ENCODE data around the gene LPCAT1. TPM values are rescaled to one million over a fixed set of nuclear protein-coding genes. Genes with fewer than 3 reads are reported as not detected.

The LPCAT1 gene
- total RNA-seq, 1 experiment from 2014 or later = 47.5 TPM

DNA sequence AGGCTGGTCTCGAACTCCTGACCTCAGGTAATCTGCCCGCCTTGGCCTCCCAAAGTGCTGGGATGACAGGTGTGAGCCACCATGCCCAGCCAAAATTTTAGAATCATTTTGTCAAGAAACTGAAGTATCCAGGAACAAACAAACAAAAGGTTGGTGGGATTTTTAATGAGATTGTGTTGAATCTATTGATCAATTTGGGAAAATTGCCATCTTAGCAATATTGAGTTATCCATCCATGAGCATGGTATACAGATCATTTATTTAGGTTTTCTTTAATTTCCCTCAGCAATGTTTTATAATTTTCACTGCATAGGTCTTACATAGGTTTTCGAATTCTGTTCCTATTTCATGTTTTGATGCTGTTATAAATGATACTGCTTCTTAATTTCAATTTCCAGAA, 5.7 kb upstream of the LPCAT1 start:
- in situ Hi-C loops (cut with HindIII; ENCODE audit: low pct_unique_long_range_greater_than_20kb, low sequenced_read_pairs) = no loop called here
- no peak for DNase-seq (ENCODE audit: low read depth, low spot score)

DNA sequence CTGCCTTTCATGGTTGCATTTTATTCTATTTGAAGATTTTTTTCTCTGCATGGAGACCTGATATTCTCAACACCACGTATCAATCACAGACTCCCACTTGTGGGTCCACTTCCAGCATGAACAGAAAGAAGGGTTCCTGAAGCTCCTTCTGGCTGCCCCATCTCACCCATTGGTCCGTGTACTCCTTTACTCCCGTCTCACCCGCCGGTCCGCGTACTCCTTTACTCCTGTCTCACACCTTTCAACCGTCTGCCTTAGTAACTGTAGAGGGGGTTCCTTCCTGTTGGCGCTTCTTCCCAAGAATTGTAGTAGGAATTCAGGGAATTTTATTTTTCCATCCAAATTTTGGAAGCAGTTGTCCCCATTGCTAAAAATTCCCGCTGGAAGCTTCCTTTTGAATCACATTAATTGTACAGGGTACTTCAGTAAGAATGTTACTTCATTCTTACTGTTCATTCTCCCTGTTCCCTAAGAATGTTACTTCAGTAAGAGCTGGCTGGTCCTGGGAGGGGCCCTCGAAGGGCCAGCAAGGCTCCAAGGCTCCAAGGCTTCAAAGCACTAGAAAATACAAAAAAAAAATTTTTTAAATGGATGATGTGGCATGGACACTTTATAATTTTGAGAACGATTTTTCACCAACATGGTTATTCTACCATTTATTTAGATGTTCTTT, 3.9 kb upstream of the LPCAT1 start:
- in situ Hi-C loops (cut with HindIII; ENCODE audit: low pct_unique_long_range_greater_than_20kb, low sequenced_read_pairs) = no loop called here
- no peak for DNase-seq (ENCODE audit: low read depth, low spot score)

DNA sequence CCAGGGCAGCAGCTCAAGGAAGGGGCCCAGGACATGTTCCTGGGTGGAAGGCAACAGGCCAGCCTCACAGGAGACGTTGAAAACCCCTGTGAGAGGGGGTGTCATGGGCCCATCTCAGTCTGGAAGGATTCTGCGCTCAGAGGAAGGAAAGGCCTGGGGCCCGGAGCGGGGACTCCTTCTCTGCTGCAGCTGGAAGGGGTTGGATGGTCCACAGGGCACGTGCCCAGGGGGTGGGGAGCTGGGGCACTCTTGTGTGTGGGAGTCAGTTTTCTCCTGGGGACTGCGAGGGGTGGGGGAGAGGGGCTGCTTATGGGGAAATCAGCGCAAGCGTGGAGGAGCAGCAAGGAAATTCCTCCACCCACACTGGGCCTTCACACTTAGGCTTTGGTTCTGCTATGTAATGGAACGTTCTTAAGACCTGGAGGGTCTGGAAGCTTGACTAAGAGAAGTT, 2.9 kb upstream of the LPCAT1 start:
- no peak for DNase-seq (ENCODE audit: low read depth, low spot score)
- in situ Hi-C loops (cut with HindIII; ENCODE audit: low pct_unique_long_range_greater_than_20kb, low sequenced_read_pairs) = no loop called here

DNA sequence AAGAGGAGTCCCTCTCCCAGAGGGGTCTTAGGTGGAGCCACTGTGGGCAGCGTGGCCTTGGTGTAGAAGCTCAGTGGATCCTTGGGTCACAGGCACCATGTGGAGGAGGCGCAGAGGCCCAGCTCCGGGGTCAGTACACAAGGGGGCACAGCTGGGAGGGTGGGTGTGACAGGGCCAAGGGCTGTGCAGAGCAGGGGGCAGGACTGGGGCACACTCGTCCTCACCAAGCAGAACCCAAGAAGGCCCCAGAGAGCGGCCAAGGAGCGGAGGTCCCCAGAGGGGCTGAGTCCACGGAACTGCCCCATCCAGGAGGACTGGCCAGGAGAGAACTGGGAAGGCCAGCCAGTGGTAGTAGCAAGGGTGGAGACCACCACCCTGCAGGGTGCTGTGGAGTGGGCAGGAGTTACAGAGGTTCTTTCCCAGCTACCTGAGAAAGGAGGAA, 2.5 kb upstream of the LPCAT1 start:
- in situ Hi-C loops (cut with HindIII; ENCODE audit: low pct_unique_long_range_greater_than_20kb, low sequenced_read_pairs) = no loop called here
- no peak for DNase-seq (ENCODE audit: low read depth, low spot score)

DNA sequence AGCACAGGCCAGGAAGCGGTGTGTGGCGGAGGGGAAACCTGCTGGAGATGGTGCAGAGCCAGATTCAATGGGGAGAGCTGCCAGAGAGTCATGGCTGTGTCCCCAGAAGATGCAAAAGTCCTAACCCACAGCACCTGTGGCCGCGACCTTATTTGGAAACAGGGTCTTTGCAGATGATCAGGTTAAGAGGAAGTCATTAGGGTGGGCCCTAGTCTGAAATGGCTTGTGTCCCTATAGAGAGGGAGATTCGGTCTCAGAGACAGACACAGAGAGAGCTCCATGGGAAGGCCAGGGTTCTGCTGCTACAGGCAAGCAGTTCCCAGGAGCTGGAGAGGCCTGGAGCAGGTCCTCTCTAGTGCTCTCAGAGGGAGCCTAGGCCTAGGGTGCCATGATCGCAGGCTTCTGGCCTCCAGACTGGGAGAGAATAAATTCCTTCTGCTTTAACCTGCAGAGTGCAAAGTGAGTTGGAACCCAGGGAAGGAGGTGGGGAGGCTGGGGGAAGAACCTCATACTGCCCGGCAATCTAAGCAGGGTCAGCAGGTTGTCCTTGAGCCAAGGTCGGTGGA, 1.9 kb upstream of the LPCAT1 start:
- DNase-seq (ENCODE audit: low read depth, low spot score) = no peak
- in situ Hi-C loops (cut with HindIII; ENCODE audit: low pct_unique_long_range_greater_than_20kb, low sequenced_read_pairs) = no loop called here

DNA sequence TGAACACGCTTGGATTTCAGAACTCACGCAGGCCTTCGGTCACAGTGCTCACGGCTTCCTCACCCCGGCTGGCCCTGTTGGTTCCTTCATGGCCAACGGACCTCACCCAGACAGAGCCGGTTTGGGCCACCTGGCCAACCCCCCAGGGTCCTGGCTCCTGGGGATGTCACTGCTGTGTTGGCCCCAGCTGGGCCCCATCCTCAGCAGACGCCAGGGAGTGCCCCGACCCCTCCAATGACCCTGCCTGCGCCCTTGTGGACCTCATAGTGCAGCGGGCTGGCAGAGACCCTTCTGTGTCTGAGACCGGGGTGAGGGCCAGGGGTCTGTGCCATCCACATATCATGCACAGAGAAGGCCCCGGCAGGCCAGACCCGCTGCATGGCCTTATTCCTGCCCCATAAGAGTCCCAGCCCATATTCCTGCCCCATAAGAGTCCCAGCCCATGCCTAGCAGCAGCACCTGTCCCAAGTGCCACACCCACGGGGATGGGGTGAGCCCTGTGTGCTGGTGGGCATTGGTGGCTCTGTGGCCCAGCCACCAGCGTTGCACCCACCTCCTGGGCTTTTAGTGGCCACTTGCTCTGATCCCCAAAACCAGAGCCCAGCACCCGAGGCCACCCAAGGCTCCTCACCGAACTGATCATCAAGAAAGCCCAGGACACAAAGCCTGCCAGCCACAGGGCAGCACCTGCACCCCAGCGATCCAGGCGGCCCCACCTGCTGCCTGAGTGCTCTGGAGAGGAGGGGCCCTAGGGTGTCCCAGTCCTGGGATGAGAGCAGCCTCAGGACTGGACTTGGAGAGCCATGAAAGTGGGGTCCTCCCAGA, 1.3 kb upstream of the LPCAT1 start:
- DNase-seq (ENCODE audit: low read depth, low spot score) = no peak
- in situ Hi-C loops (cut with HindIII; ENCODE audit: low pct_unique_long_range_greater_than_20kb, low sequenced_read_pairs) = no loop called here

DNA sequence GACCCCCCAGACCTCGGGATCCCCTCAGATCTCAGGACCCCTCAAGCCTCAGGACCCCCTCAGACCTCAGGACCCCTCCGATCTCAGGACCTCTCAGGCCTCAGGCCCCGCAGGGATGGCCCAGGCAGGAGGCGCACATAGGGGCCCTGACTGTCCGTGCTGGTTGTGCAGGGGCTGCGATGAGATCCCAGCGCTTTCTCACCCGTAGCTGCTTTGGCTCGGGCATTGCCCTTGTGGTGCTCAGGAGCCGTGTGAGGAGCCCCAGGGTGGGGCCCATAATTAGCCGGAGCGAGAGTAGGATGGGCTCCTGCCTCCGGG, 680 bp upstream of the LPCAT1 start:
- in situ Hi-C loops (cut with HindIII; ENCODE audit: low pct_unique_long_range_greater_than_20kb, low sequenced_read_pairs) = no loop called here
- DNase-seq (ENCODE audit: low read depth, low spot score) = no peak

GRCh38 chr5:1523480-1523792, 324 bp downstream of the LPCAT1 start:
- in situ Hi-C loops (cut with HindIII; ENCODE audit: low pct_unique_long_range_greater_than_20kb, low sequenced_read_pairs) = no loop called here
- no peak for DNase-seq (ENCODE audit: low read depth, low spot score)

- no peak for DNase-seq (ENCODE audit: low read depth, low spot score)
- in situ Hi-C loops (cut with HindIII; ENCODE audit: low pct_unique_long_range_greater_than_20kb, low sequenced_read_pairs) = no loop called here
Observed at GRCh38 chr5:1522601-1523479, 920 bp downstream of the LPCAT1 start.

DNA sequence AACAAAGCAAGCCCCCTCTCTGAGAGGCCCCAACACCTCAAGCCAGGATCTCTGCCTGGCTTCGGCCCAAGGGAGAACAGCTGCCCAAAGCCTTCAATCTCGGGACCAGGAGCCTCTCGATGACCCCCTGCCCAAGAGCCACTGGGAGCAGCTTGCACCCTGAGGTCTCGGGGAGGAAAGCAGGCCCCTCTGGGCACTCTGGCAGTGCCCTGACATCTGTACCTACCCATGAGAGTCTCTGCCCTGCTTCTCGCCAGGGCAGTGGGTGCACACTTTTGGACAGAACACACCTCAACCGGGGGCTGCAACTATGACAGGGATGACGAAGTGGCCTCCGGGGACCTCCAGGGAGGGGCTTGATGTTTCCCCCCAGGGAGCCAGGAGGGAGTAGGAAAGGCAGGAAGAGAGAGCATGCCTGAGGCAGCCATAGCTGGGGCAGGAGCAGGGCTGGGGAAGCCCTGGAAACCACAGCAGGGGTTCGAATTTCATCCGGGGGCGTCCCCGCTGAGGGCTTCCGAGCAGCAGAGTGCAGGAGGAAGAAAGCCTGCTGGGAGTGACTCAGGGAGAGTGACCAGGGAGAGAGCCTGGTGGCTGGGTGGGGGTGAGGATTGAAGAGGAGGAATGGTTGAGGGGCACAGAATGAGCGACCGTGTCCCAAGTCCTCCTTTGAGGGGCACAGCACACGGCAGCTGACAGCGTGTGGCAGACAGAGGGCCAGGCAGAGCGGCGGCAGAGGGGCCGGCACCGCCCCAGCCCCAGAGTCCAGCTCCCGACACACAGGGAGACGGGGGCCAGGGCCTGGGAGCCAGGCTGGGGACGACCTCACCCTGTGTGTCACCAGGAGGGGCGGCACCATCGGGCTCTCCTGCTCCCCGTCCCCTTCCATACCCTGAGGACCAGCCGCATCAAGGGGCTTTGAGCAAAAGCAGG, 1.8 kb downstream of the LPCAT1 start:
- in situ Hi-C loops (cut with HindIII; ENCODE audit: low pct_unique_long_range_greater_than_20kb, low sequenced_read_pairs) = no loop called here
- no peak for DNase-seq (ENCODE audit: low read depth, low spot score)

DNA sequence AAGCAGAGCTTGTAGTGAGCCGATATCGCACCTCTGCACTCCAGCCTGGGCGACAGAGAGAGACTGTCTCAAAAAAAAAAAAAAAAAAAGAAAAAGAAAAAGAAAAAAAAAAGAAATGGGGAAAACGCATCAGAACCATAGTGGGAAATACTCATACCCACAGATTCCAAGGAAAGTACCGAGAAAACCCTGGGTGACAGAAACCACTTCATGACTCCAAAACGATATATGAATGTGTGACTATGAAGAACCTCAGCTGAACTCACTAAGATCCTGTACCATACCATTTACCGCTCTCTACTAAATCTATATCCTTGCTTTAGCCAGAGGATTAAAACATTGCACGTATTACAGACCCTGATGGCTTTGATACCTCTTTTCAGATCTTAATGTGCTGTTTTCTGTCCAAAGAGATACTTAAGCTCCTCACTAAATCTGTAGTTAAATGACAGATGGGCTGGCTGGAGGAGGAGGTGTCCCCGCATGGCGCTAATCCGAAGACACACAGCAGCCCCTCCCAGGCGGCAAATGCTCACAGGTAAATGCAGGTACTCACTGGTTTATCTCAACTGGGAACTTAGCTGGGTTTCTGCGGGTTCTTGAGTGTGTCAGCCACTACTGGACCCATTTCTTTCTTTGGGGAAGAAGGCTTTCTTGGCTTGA, 2.8 kb downstream of the LPCAT1 start:
- DNase-seq (ENCODE audit: low read depth, low spot score) = no peak
- in situ Hi-C loops (cut with HindIII; ENCODE audit: low pct_unique_long_range_greater_than_20kb, low sequenced_read_pairs) = no loop called here

DNA sequence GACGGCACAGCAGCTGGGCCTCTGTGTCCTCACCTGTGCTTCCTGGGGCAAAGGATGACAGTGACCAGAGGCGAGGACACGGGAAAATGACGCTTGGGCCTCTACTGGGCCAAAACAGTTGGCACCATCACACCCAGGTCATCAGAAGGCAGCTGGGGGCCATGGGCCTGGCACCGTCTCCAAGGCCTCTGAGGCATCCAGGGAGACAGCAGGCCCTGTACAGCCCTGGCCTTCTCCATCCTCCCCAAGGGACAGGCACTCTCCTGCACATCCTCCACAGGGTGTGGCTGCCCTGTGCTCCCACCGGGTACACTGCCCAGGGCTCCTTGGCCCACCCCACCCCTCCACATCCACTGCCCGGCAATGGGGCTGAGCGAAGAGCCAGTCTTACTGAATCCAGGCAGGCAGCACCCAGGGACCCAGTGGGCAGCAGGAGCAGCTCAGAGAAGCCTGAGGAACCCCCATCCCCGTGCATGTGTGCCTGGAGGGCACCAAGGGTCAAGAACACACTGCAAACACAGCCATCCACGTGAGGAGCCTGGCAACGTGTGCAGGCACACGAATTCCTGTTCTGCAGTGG, 4.0 kb downstream of the LPCAT1 start:
- in situ Hi-C loops (cut with HindIII; ENCODE audit: low pct_unique_long_range_greater_than_20kb, low sequenced_read_pairs) = no loop called here
- DNase-seq (ENCODE audit: low read depth, low spot score) = no peak

DNA sequence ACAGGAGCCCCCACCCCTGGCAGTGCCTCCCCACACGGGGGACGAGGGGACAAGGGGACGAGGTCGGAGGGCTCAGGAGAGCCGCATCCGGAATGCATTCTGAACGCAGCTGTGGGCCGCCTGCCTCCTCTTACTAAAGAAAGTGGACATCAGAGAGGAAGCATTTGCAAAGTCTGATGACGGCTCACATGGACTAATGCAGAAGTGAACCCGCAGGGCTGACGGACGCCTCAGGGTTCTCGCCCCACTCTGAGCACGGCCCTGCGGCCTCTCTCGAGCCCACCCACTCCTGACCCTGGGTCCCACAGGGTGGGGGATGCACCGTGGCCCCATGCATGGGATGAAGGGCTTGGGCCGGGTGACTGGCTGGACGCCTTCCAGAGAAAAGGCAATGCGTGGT, 5.9 kb downstream of the LPCAT1 start:
- in situ Hi-C loops (cut with HindIII; ENCODE audit: low pct_unique_long_range_greater_than_20kb, low sequenced_read_pairs) = no loop called here
- no peak for DNase-seq (ENCODE audit: low read depth, low spot score)

- in situ Hi-C loops (cut with HindIII; ENCODE audit: low pct_unique_long_range_greater_than_20kb, low sequenced_read_pairs) = no loop called here
- no peak for DNase-seq (ENCODE audit: low read depth, low spot score)
Observed at GRCh38 chr5:1516615-1517601, 6.9 kb downstream of the LPCAT1 start.

DNA sequence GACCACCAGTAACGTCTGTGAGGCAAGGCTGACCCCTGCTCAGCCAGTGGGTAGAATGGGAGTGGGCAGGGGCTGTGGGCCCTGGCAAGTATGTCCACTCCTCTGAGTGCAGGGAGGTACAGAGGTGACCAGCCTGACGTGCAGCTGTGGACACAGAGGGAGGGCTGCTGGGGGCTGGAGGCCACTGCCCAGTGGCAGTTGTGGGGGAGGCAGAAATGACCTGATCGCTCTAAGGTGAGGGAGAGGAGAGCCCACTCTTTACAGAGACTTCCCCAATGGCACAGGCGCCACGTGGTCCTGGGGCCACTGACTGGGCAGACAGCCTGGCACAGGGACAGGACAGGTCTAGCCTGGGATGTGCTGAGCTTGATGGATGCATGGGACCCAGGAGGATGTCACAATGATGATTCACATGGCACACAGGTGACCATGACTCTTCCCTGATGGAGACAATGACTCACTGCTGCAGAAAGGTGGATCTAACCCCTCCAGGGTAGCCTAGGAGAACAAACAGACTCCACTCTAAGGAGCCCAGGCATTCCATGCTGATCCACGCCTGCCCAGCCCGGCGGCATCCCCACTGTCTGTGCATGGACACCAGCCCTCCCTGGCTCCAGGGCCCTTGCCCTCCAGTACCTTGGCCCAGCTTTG, 7.7 kb downstream of the LPCAT1 start:
- no peak for DNase-seq (ENCODE audit: low read depth, low spot score)
- in situ Hi-C loops (cut with HindIII; ENCODE audit: low pct_unique_long_range_greater_than_20kb, low sequenced_read_pairs) = no loop called here
